ENCODE data around the gene GNAO1. TPM values are rescaled to one million over a fixed set of nuclear protein-coding genes. Genes with fewer than 3 reads are reported as not detected.

GNAO1 gene
- polyA plus RNA-seq, 3 donors: not detected

DNA sequence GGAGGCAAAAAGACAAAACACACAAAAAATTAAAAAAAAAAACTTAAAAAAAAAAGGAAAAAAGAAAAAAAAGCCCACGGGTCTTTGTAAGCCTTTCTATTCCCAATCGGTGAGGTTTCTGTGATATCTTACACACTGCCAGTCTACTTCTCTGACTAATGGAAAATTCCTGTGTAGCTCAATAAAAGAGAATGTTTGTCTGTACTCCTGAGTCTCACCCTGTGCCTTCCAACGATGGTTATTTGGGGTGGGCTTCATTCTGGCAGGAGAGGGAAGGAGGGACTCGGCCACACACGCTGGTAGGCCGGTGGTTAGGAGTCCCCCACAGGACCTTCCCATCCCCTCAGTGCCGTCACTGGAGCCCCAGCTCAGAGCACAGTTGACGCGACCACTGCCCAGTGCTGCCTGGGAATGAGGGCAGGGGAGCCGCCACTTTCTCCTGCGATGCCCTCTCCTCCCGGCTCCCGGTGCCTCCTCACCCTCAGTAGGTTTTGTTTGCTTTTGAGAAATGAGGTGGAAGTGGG, 166.0 kb downstream of the GNAO1 start:
- 66% methylated on average over 4 of the region's 13 CpGs for WGBS (ENCODE audit: insufficient coverage)
- Mint-ChIP-seq H3K4me3 (peak overlapping the region; percentile 89 to 92), H3K36me3 (peaks cover 15 to 24% of the 10 kb centered on the region in 2 donors), H3K4me1 (peaks cover 32% of the 10 kb centered on the region), H3K27me3 (ENCODE audit: low read depth in 3 of 3) (peaks cover 1 to 2% (median 2%) of the 10 kb centered on the region in 3 donors), H3K9me3 (no peaks in the 10 kb centered on the region), H3K27ac (peak overlapping the region in 6 of 7 donors; percentile 22 to 62 (median 39))
- Histone ChIP-seq H3K79me2 (ENCODE audit: insufficient read depth, low read length) (no peaks in the 10 kb centered on the region), H3K4me3 (replicated peaks in 1 of 3; ENCODE audit: low read depth in 2 of 3, low read length in 3 of 3) (peak overlapping the region; percentile 46 to 81 (median 54)), H3K9ac (ENCODE audit: insufficient read depth, low read length, poor library complexity, severe bottlenecking) (peak overlapping the region; percentile 67), H3K4me1 (ENCODE audit: control insufficient read depth in 1 of 2, insufficient read depth in 2 of 2, low read length in 2 of 2) (peaks cover 19 to 22% of the 10 kb centered on the region in 2 donors), H3K27ac (ENCODE audit: low read depth in 1 of 2, low read length in 2 of 2) (no peak overlapping the region), H3K9me3 (replicated peaks in 1 of 2; ENCODE audit: control insufficient read depth in 1 of 2, insufficient read depth in 1 of 2, low read length in 2 of 2) (no peaks in the 10 kb centered on the region), H3K4me2 (replicated peaks; ENCODE audit: extremely low read depth, low read length, poor library complexity, severe bottlenecking) (peak overlapping the region; percentile 80), H2AFZ (ENCODE audit: insufficient read depth, low read depth, low read length, poor library complexity, severe bottlenecking) (peak overlapping the region; percentile 71), H4K20me1 (ENCODE audit: insufficient read depth, low read length) (no peaks in the 10 kb centered on the region), H3K27me3 (ENCODE audit: control insufficient read depth in 2 of 2, insufficient read depth in 2 of 2, low read length in 2 of 2) (no peaks in the 10 kb centered on the region), H3K36me3 (replicated peaks in 1 of 2; ENCODE audit: control insufficient read depth in 1 of 2, insufficient read depth in 2 of 2, low read length in 2 of 2) (peaks cover 12 to 23% of the 10 kb centered on the region in 2 donors)
- no peak for DNase-seq
- intact Hi-C loops (cut with micrococcal nuclease): no loop called here
- TF ChIP-seq CTCF (IDR thresholded peaks at IDR 0.05): no peak

GRCh38 chr16:56357765-56358322, 166.6 kb downstream of the GNAO1 start:
- Histone ChIP-seq H3K79me2 (ENCODE audit: insufficient read depth, low read length) (no peaks in the 10 kb centered on the region), H3K27me3 (ENCODE audit: control insufficient read depth in 2 of 2, insufficient read depth in 2 of 2, low read length in 2 of 2) (no peaks in the 10 kb centered on the region), H3K9me3 (replicated peaks in 1 of 2; ENCODE audit: control insufficient read depth in 1 of 2, insufficient read depth in 1 of 2, low read length in 2 of 2) (no peaks in the 10 kb centered on the region), H3K4me1 (ENCODE audit: control insufficient read depth in 1 of 2, insufficient read depth in 2 of 2, low read length in 2 of 2) (peaks cover 19 to 22% of the 10 kb centered on the region in 2 donors), H3K9ac (ENCODE audit: insufficient read depth, low read length, poor library complexity, severe bottlenecking) (no peak overlapping the region), H3K36me3 (replicated peaks in 1 of 2; ENCODE audit: control insufficient read depth in 1 of 2, insufficient read depth in 2 of 2, low read length in 2 of 2) (peaks cover 18 to 28% of the 10 kb centered on the region in 2 donors), H3K4me3 (replicated peaks in 1 of 3; ENCODE audit: low read depth in 2 of 3, low read length in 3 of 3) (peak overlapping the region in 1 of 3 experiments; percentile 81), H3K4me2 (replicated peaks; ENCODE audit: extremely low read depth, low read length, poor library complexity, severe bottlenecking) (peak overlapping the region; percentile 80), H4K20me1 (ENCODE audit: insufficient read depth, low read length) (no peaks in the 10 kb centered on the region), H2AFZ (ENCODE audit: insufficient read depth, low read depth, low read length, poor library complexity, severe bottlenecking) (no peak overlapping the region), H3K27ac (ENCODE audit: low read depth in 1 of 2, low read length in 2 of 2) (no peak overlapping the region)
- Mint-ChIP-seq H3K36me3 (peaks cover 21 to 29% of the 10 kb centered on the region in 2 donors), H3K9me3 (no peaks in the 10 kb centered on the region), H3K27me3 (ENCODE audit: low read depth in 3 of 3) (peaks cover 0 to 2% (median 1%) of the 10 kb centered on the region in 3 donors), H3K27ac (peak overlapping the region in 1 of 7 donors; percentile 21), H3K4me3 (peak overlapping the region; percentile 89 to 92), H3K4me1 (peaks cover 32% of the 10 kb centered on the region)
- WGBS (ENCODE audit: insufficient coverage): 67% methylated on average over 4 of the region's 13 CpGs
- DNase-seq: peak; percentile 8 to 27 (median 12)
- TF ChIP-seq CTCF (IDR thresholded peaks at IDR 0.05): no peak
- intact Hi-C loops (cut with micrococcal nuclease): no loop called here

All from CD14-positive monocyte (primary cell).